Raji (cell line): ENCODE data around the gene CNP.

Experiments
- POLR2A ChIP-seq: IDR thresholded peaks from 2 replicates; pipeline ENCODE4 v1.6.1; 2011; ENCODE audit warnings: low read depth, low read length, control low read depth; ENCODE audit not compliant: insufficient read depth

Gene CNP

DNA sequence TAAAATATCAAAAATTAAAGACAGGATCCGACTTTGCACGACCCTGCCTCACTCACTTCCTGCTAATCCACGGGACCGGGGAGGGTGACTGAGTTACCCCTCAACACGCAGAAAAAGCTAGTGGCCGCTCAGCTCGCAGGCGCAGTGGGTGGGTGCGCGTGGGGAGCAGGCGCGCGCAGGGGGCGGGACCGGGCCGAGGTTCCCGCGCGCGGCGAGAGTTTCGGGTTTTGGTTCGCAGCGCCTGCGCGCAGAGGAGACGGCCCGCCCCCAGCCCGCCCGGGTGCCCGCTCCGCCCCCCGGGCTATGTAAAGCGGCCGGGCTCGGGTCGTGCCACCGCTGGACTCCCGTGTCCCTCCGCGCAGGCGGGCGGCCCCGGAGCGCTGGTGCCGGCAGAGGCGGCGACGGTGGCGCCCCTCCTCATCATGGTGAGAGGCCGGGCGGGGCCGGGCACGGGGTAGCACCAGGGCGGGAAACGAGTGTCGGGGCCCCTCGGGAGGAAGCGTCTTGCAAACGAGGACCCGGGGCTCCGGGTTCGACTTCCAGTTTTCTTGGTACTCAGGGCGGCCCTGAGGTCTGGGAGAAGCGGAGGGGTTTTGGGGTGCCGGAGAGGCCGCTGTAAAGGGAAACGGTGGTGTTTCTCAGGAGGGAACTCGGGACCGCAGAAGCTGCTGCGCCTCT, at the start of gene CNP:
Gene CNP, plus strand, starts transcription at position 333 of the 678 bp plus-strand sequence. Its CDS starts 90 bp downstream, at position 423.
- TF ChIP-seq POLR2A, result peak; percentile 77

DNA sequence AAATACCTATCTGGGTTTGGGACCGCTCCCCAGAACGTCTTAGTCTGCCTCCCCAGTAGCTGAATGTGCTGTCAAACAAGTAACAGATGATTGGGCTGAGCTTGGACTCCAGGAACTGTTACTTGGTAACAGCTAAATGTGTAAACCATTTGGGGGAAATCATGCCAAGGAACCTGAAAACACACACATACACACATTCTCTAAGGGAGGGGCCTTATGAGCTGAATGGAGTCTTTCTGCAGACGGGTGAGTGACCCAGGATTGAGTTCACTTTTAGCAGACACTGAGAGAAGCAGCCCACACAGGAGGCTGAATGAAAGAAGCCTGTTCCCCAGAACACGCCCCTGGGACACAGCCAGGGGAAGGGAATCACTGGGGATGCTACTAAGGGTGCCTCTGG, 49.4 kb upstream of the CNP start:
- TF ChIP-seq POLR2A, result no peak

DNA sequence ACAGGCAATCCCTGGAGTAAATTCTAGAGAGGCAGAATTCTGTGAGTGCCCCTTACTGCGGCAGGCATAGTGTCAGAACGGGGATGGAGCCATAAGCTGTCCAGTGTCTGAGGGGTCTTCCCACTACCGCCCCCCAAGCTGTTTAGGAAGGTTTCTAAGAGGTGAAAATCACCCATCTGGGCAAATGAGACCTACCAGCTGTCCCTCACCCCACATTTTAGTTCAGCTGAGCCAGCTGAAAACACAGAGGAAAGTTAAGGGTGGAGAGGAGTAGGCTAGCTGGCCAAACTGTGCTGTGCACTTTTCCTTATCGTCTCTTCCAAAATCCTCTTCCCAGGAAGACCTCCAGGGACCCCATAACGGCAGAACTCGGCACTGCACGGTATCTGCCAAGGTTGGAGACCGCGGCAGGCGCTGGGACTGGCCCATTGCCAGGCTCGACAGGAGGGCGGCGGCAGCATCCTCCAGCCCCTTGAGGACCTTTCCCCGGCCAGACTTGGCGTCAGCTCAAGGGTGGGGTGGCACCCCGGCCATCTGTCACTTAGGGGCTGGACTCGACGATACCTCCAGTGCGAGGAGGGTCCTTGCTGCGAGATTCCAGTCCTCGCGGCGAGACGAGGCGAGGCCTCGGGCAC, 48.8 kb upstream of the CNP start:
- no peak for TF ChIP-seq POLR2A

DNA sequence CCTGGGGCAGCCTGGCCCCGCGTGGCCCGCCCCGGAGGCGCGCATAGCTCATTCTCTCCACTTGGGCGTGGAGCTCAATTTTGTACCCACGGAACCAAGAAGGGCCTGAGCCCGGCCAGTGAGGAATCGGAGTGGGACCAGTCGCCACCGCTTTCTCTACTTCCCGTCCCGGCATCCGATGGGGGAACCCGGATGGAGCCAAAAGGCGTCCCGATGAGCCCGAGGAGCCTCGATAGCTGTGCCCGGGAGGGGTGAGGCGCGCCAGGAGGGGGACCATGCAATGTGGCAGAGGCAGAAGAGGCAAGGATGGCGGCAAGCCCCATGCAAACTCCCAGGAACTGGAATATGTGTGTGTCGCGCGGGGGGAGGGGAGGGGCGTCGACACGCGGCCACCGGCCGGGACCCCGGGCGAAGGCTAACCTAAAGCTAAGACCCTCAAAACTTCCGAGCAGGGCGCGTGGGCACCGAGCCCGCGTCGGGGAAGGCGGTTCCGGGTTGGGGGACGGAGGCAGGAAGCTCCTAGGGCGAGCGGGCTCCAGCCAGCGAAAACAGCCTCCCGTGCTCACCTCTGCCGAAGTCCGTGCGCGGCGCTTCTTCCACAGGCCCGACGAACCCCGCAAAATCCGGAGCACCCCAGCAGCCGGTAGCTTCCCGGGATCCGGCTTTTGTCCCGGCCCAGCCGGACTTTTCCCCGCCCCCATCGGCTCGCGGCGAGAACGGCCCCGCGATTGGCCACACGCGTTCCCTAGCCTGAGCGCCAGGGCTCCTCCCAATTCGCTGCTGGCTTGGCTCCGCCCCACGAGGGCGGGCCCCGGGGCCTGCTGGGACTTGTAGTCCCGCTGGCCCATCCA, 48.1 kb upstream of the CNP start, which contains the start of gene ACLY:
Gene ACLY, minus strand, starts transcription at position 638 of the 851 bp plus-strand sequence. CDS start 5,078 bp downstream, outside the sequence.
- peak; percentile 85 for TF ChIP-seq POLR2A

DNA sequence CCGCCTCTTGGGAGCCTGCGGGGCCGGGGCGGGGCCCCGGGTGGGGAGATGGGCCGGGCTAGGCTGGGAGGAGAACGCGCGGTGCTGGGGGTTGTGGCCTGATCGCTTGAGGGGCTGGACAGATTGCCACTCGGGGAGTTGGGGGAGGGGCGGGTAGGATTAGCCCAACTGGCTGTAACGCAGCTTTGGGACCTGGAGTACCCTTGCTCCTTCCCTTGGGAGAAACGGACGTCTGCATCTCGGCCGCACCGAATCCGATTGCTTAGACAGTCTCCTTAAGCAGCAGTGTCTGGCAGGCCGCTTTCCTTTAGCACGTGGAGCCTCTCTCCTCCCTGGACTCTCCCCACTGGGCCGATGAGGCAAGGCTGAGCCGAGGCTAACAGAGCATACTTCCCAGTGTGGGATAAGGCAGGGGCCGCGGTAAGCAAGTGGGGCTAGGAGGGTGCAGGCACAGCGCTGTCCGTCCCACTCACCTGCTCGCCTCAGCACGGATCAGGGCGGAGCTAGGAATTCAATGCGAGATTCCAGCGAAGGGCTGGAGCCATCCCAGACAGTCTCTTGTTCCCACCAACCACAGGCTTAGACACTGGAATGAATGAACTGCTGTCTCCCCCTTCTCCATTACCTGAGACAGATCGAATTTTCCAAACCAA, 47.3 kb upstream of the CNP start:
- TF ChIP-seq POLR2A, result no peak

DNA sequence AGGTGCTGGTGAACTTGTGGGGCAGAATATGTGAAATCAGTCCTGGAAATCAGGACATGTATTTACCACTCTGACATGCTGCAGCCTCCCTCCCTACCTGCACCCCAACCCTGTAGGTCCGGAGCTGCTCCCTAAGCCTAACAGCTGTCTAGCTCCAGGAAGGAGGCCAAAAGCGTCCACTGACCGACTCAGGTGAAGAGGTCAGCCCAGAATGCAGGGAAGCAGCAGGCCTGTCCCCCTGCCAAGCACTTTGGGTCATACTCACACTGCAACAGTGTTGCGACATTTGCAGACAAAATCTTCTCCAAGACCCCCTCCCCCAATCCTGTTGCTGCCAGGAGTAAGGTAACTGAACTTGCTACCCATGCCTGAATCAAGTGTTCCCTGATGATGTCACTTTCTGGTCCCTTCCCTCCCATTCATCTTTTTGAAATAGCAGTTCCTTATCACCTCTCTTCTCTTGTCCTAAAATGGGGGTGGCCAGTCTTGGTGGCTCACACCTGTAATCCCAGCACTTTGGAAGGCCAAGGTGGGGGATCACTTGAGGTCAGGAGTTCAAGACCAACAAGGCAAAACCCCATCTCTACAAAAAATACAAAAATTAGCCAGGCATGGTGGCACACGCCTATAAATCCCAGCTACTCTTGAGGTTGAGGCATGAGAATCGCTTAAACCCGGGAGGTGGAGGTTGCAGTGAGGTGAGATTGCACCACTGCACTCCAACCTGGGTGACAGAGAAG, 46.6 kb upstream of the CNP start:
- no peak for TF ChIP-seq POLR2A

DNA sequence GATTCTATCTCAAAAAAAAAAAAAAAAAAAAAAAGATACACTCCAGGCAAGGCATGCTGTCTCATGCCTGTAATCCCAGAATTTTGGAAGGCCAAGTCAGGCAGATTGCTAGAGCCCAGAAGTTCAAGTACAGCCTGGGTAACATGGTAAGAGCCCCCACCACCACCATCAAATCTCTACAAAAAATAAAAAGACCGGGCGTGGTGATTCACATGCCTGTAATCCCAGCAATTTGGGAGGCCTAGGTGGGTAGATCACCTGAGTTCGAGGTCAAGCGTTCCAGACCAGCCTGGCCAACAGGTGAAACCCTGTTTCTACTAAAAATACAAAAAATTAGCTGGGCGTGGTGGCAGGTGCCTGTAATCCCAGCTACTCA, 46.0 kb upstream of the CNP start:
- no peak for TF ChIP-seq POLR2A

DNA sequence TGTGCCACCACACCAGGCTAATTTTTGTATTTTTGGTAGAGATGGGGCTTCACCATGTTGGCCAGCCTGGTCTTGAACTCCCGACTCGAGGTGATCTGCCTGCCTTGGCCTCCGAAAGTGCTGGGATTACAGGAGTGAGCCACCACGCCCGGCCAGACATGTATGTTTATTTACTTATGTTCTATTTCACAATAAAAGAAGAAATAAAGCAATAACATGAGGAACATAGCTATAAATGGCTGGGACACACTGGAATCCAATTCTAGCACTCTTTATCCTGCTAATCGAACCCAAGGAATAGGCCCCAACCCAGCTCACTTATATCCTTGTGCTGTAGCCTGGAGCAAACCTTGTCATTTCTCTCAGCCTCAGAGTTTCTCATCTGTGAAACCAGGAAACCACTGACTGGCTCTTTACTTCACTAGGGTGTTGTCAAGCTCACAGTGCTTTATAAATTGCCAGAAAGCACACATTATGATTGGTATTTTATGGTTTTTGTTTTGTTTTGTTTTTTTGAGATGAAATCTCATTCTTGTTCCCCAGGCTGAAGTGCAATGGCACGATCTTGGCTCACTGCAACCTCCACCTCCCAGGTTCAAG, 40.5 kb upstream of the CNP start:
- TF ChIP-seq POLR2A, result no peak

DNA sequence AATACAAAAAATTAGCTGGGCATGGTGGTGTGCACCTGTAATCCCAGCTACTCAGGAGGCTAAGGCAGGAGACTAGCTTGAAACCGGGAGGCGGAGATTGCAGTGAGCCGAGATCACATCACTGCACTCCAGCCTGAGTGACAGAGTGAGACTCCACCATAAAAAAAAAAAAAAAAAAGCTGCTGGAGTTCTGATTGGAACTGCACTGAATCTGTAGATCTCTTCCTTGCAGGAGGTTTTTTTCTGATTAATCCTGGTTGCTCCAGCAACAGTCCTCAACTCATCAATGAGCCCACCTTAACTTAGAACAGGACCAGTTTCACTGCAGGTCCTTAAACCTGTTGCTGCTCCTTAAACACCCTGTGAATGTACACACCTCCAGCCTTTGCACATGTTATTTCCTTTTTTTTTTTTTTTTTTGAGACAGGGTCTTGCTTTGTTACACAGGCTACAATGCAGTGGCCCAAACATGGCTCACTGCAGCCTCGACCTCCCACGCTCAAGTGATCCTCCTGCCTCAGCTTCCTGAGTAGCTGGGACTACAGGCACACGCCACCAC, 37.8 kb upstream of the CNP start:
- TF ChIP-seq POLR2A, result no peak

DNA sequence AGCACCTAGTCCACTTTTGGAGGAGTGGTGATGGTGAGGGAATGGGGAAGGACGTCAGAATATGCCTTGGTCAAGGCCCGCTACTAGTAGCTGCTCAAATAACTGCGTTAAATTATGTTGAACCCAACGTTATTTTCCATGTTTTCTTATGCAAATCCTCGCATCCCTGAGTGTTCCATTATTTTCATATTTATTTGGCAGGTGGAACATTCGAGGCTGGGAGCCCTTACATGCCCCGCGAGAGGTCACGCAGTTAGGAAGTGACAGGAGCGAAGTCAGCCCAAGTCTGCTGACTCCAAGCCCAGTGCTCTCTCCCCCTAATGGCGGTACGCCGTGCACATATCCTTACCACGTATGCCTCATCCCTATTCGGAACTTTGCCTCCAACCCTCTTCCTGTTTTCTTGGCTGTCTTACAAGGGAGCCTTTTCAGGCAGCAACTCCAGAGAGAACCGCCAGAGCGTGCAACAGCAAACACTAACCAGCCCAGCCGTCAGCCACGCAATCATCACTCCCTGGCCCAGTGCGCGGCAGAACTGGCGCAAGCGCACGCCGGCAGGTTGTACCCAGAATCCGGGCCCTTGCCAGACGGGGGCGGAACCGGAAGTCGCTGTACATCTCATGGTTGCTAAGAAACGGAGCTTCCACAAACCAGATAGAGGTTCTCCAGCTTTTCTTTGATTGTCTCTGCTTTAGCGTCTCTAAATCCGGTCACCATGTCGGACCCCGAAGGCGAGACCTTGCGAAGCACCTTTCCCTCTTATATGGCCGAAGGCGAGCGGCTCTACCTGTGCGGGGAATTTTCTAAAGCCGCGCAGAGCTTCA, 36.4 kb upstream of the CNP start, which contains the start of gene ODAD4:
Gene ODAD4, plus strand, starts transcription at position 609 of the 824 bp plus-strand sequence. Its CDS starts 107 bp downstream, at position 716.
- TF ChIP-seq POLR2A, result peak; percentile 99

DNA sequence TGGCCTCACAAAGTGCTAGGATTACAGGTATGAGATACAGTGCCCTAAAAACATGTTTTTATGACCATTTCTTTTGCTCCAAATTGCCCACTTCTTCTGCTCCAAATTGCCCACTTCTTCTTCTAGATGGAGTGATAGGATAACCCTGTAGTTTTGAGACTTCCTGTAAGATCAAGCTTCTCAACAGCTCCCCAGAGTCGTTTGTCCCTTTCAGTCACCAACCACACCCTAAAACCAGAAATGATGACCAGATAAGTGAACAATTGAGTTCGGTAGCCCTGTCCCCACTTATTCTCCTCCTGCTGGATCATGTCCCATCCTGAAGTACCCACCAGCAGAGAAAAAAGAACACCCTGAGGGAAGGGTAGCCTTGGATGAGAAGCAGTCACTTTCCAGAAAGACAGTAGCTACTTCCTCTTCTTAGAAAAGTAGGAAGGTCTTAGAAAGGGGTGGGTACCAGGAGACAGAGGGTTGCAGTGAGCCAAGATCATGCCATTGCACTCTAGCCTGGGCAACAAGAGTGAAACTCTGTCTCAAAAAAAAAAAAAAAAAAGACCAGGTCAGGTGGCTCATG, 33.7 kb upstream of the CNP start:
- TF ChIP-seq POLR2A, result no peak

DNA sequence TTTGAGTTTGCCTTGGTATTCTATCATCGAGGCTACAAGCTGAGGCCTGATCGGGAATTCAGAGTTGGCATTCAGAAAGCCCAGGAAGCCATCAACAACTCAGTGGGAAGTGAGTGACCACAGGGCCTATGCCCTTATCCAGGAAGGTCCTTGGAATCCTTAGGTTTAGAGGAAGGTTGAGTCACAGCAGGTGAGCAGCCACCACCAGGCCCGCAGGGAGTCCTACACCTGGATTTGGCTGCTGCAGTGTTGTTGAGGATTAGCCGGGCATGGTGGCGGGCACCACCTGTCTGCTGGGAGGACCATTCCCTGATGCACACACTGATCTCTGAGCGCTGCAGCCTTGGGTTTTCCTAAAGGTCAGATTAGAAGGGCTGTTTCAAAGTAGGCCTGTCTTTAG, 31.0 kb upstream of the CNP start:
- no peak for TF ChIP-seq POLR2A
